SK-N-SH treated with all-trans-retinoic acid at 6 μM for 48 hours (cell line): ENCODE measurements around the gene ATF6.

Experiments
- OSR1 ChIP-seq: fragments of 250-450 bp; sonication (Bioruptor Pico); IDR thresholded peaks from 2 replicates; pipeline ENCODE4 v1.8.0; 2022; ENCODE audit warnings: moderate library complexity, mild to moderate bottlenecking, inconsistent platforms
- RARB ChIP-seq: fragments of 250-450 bp; sonication (Bioruptor Pico); IDR thresholded peaks from 2 replicates; pipeline ENCODE4 v1.8.0; 2021; ENCODE audit warnings: mild to moderate bottlenecking, moderate library complexity
- ZFP30 ChIP-seq: fragments of 450-650 bp; formaldehyde crosslinking; IDR thresholded peaks from 2 replicates; pipeline ENCODE4 v1.5.0; 2022; ENCODE audit warnings: mild to moderate bottlenecking, moderate library complexity

GRCh38 chr1:161902182-161902581, 136.1 kb downstream of the ATF6 start:
- TF ChIP-seq RARB (CRISPR knock-in tag) (no peak), ZFP30 (CRISPR knock-in tag) (no peak), OSR1 (no peak)
